ENCODE data around the gene MAPRE3. TPM values are rescaled to one million over a fixed set of nuclear protein-coding genes. Genes with fewer than 3 reads are reported as not detected.
"Not testable (repeated sequence)": the region's sequence is repeated elsewhere in the genome, so short reads cannot be mapped to it uniquely, and the experiment has no call there.

MAPRE3 gene
- total RNA-seq = 3.1 and 3.7 TPM in 2 replicates

- intact Hi-C loops (cut with micrococcal nuclease) = loop anchor here (1.0 to 2.0 kb wide), 6 partner anchors 46 to 294 kb away; partner anchors contain the start of genes CAD, PREB and TMEM214
- peak; percentile 78 for DNase-seq (ENCODE audit: low spot score)
- peak within 1 kb of the TSS; percentile 71 for H3K27ac Mint-ChIP-seq
- no peaks in the 10 kb centered on the region for H3K9me3 Mint-ChIP-seq
- H3K4me1 Mint-ChIP-seq (ENCODE audit: low read depth) = peaks cover 17% of the 10 kb centered on the region
- H3K4me3 Mint-ChIP-seq = peak within 1 kb of the TSS; percentile 84
- H3K36me3 Mint-ChIP-seq (ENCODE audit: low read depth) = no peaks in the 10 kb centered on the region
- H3K27me3 Mint-ChIP-seq (ENCODE audit: insufficient read depth) = peaks cover 49% of the 10 kb centered on the region
Measured at GRCh38 chr2:26970244-26970927, at the start of gene MAPRE3. Gene MAPRE3, plus strand, starts transcription at chr2:26970637. Its CDS starts 51,582 bp downstream, at chr2:27022219.

GRCh38 chr2:26921323-26921722 is 49.1 kb upstream of the MAPRE3 start:
- no peak overlapping the region for H3K27ac Mint-ChIP-seq
- no peaks in the 10 kb centered on the region for H3K36me3 Mint-ChIP-seq (ENCODE audit: low read depth)
- intact Hi-C loops (cut with micrococcal nuclease) = no loop called here
- H3K4me1 Mint-ChIP-seq (ENCODE audit: low read depth) = no peaks in the 10 kb centered on the region
- peaks cover 13% of the 10 kb centered on the region for H3K27me3 Mint-ChIP-seq (ENCODE audit: insufficient read depth)
- H3K4me3 Mint-ChIP-seq = no peak overlapping the region
- DNase-seq (ENCODE audit: low spot score) = no peak
- H3K9me3 Mint-ChIP-seq = no peaks in the 10 kb centered on the region

- Mint-ChIP-seq H3K9me3 (no peaks in the 10 kb centered on the region), H3K36me3 (ENCODE audit: low read depth) (no peaks in the 10 kb centered on the region), H3K27me3 (ENCODE audit: insufficient read depth) (peaks cover 13% of the 10 kb centered on the region), H3K4me1 (ENCODE audit: low read depth) (no peaks in the 10 kb centered on the region), H3K4me3 (no peak overlapping the region), H3K27ac (no peak overlapping the region)
- DNase-seq (ENCODE audit: low spot score) = no peak
- intact Hi-C loops (cut with micrococcal nuclease) = loop anchor here (1.0 kb wide), 1 partner anchor 76 kb away; no protein-coding TSS in a partner anchor
Measured at GRCh38 chr2:26922405-26923188, 47.8 kb upstream of the MAPRE3 start.

- H3K27me3 Mint-ChIP-seq (ENCODE audit: insufficient read depth) = peaks cover 13% of the 10 kb centered on the region
- H3K9me3 Mint-ChIP-seq = not testable (repeated sequence)
Measured at GRCh38 chr2:26923189-26923466, 47.3 kb upstream of the MAPRE3 start.

GRCh38 chr2:26924731-26925099 is 45.7 kb upstream of the MAPRE3 start:
- DNase-seq (ENCODE audit: low spot score) = no peak
- peaks cover 13% of the 10 kb centered on the region for H3K27me3 Mint-ChIP-seq (ENCODE audit: insufficient read depth)
- H3K4me1 Mint-ChIP-seq (ENCODE audit: low read depth) = no peaks in the 10 kb centered on the region
- intact Hi-C loops (cut with micrococcal nuclease) = no loop called here
- no peak overlapping the region for H3K4me3 Mint-ChIP-seq
- no peak overlapping the region for H3K27ac Mint-ChIP-seq
- H3K36me3 Mint-ChIP-seq (ENCODE audit: low read depth) = no peaks in the 10 kb centered on the region
- H3K9me3 Mint-ChIP-seq = no peaks in the 10 kb centered on the region

More at GRCh38 chr2:26923189-26923466, 47.3 kb upstream of the MAPRE3 start:
- H3K4me1 Mint-ChIP-seq (ENCODE audit: low read depth); H3K4me3 Mint-ChIP-seq; H3K27ac Mint-ChIP-seq; DNase-seq (ENCODE audit: low spot score); intact Hi-C loops (cut with micrococcal nuclease); H3K36me3 Mint-ChIP-seq (ENCODE audit: low read depth): not testable (repeated sequence)

- DNase-seq (ENCODE audit: low spot score) = no peak
- intact Hi-C loops (cut with micrococcal nuclease) = no loop called here
- no peaks in the 10 kb centered on the region for H3K36me3 Mint-ChIP-seq (ENCODE audit: low read depth)
- peaks cover 13% of the 10 kb centered on the region for H3K27me3 Mint-ChIP-seq (ENCODE audit: insufficient read depth)
- no peak overlapping the region for H3K4me3 Mint-ChIP-seq
- H3K4me1 Mint-ChIP-seq (ENCODE audit: low read depth) = no peaks in the 10 kb centered on the region
- no peaks in the 10 kb centered on the region for H3K9me3 Mint-ChIP-seq
- no peak overlapping the region for H3K27ac Mint-ChIP-seq
Measured at GRCh38 chr2:26925100-26925791, 45.2 kb upstream of the MAPRE3 start.

- H3K4me1 Mint-ChIP-seq (ENCODE audit: low read depth) = no peaks in the 10 kb centered on the region
- no peak overlapping the region for H3K27ac Mint-ChIP-seq
- H3K9me3 Mint-ChIP-seq = no peaks in the 10 kb centered on the region
- H3K4me3 Mint-ChIP-seq = no peak overlapping the region
- intact Hi-C loops (cut with micrococcal nuclease) = no loop called here
- no peaks in the 10 kb centered on the region for H3K36me3 Mint-ChIP-seq (ENCODE audit: low read depth)
- H3K27me3 Mint-ChIP-seq (ENCODE audit: insufficient read depth) = peaks cover 8% of the 10 kb centered on the region
- DNase-seq (ENCODE audit: low spot score) = no peak
Measured at GRCh38 chr2:26927221-26927620, 43.2 kb upstream of the MAPRE3 start.

- no peak overlapping the region for H3K27ac Mint-ChIP-seq
- no peaks in the 10 kb centered on the region for H3K36me3 Mint-ChIP-seq (ENCODE audit: low read depth)
- H3K4me3 Mint-ChIP-seq = no peak overlapping the region
- intact Hi-C loops (cut with micrococcal nuclease) = no loop called here
- H3K9me3 Mint-ChIP-seq = no peaks in the 10 kb centered on the region
- no peaks in the 10 kb centered on the region for H3K27me3 Mint-ChIP-seq (ENCODE audit: insufficient read depth)
- H3K4me1 Mint-ChIP-seq (ENCODE audit: low read depth) = no peaks in the 10 kb centered on the region
- no peak for DNase-seq (ENCODE audit: low spot score)
Measured at GRCh38 chr2:26932974-26933373, 37.5 kb upstream of the MAPRE3 start.

GRCh38 chr2:26933431-26934334 is 36.8 kb upstream of the MAPRE3 start:
- Mint-ChIP-seq H3K4me1 (ENCODE audit: low read depth) (no peaks in the 10 kb centered on the region), H3K36me3 (ENCODE audit: low read depth) (no peaks in the 10 kb centered on the region), H3K27ac (no peak overlapping the region), H3K27me3 (ENCODE audit: insufficient read depth) (no peaks in the 10 kb centered on the region), H3K4me3 (no peak overlapping the region), H3K9me3 (no peaks in the 10 kb centered on the region)
- DNase-seq (ENCODE audit: low spot score) = no peak
- intact Hi-C loops (cut with micrococcal nuclease) = no loop called here

GRCh38 chr2:26934335-26934724 is 36.1 kb upstream of the MAPRE3 start:
- DNase-seq (ENCODE audit: low spot score) = no peak
- Mint-ChIP-seq H3K36me3 (ENCODE audit: low read depth) (no peaks in the 10 kb centered on the region), H3K27ac (no peak overlapping the region), H3K9me3 (no peaks in the 10 kb centered on the region), H3K4me3 (no peak overlapping the region), H3K27me3 (ENCODE audit: insufficient read depth) (no peaks in the 10 kb centered on the region), H3K4me1 (ENCODE audit: low read depth) (no peaks in the 10 kb centered on the region)
- intact Hi-C loops (cut with micrococcal nuclease) = no loop called here

GRCh38 chr2:26934985-26935384 is 35.5 kb upstream of the MAPRE3 start:
- DNase-seq (ENCODE audit: low spot score) = no peak
- H3K27me3 Mint-ChIP-seq (ENCODE audit: insufficient read depth) = peaks cover 2% of the 10 kb centered on the region
- no peaks in the 10 kb centered on the region for H3K36me3 Mint-ChIP-seq (ENCODE audit: low read depth)
- no peaks in the 10 kb centered on the region for H3K4me1 Mint-ChIP-seq (ENCODE audit: low read depth)
- no peak overlapping the region for H3K27ac Mint-ChIP-seq
- H3K9me3 Mint-ChIP-seq = no peaks in the 10 kb centered on the region
- no peak overlapping the region for H3K4me3 Mint-ChIP-seq
- intact Hi-C loops (cut with micrococcal nuclease) = no loop called here

- Mint-ChIP-seq H3K4me1 (ENCODE audit: low read depth) (no peaks in the 10 kb centered on the region), H3K9me3 (no peaks in the 10 kb centered on the region), H3K36me3 (ENCODE audit: low read depth) (no peaks in the 10 kb centered on the region), H3K27me3 (ENCODE audit: insufficient read depth) (peaks cover 6% of the 10 kb centered on the region), H3K27ac (no peak overlapping the region), H3K4me3 (no peak overlapping the region)
- intact Hi-C loops (cut with micrococcal nuclease) = no loop called here
- no peak for DNase-seq (ENCODE audit: low spot score)
Measured at GRCh38 chr2:26936855-26937254, 33.6 kb upstream of the MAPRE3 start.

All from activated T-helper 1 cell treated with anti-CD3 and anti-CD28 coated beads, Interleukin-12 subunit alpha, Interleukin-12 subunit beta, Interleukin-2, Interleukin-4 antibody, amounts not matched to agents 30 ng/mL and 10 ng/mL and 1 ng/mL, durations not matched to agents 14 hours and 24 hours and 36 hours (primary cell).